ENCODE data around the gene PARP6.

GRCh38 chr15:72285927-72286516, 13.7 kb upstream of the PARP6 start:
- TF ChIP-seq GATA2 (IDR thresholded peaks at IDR 0.05; ENCODE audit: low read depth, low read length), result no peak
- TF ChIP-seq GATA3 (IDR thresholded peaks at IDR 0.05; ENCODE audit: low read depth, low read length), result no peak
